GM19240 (cell line): ENCODE data around the gene RCAN2.
"Not testable (repeated sequence)": the region's sequence is repeated elsewhere in the genome, so short reads cannot be mapped to it uniquely, and the experiment has no call there.

Source experiments
- DNase-seq: peaks from one replicate; pipeline ENCODE4 v3.0.0; 2011; ENCODE audit warnings: low spot score; ENCODE audit not compliant: insufficient read length

RCAN2 gene

GRCh38 chr6:46338131-46338530 lies 153.1 kb downstream of the RCAN2 start:
- DNase-seq: peak; percentile 11

DNA sequence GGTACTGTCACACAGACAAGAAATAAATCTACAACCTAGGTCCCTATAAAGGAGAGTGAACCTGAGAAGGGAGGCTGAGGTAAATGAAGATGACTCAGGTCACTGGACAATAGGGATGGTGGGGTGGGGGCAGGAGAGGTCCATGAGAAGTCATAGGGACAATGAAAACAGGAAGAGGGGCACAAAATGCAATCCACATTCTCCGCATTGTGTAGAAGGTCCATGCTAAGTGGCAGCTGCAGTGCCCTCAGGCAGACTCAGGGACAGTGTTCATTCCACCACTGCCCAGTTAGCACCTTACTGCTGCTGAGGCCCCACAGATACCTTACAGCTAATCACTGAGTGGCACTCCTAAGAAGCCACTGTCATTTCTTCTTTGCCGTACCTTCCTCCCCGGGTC lies 156.8 kb downstream of the RCAN2 start:
- no peak for DNase-seq

DNA sequence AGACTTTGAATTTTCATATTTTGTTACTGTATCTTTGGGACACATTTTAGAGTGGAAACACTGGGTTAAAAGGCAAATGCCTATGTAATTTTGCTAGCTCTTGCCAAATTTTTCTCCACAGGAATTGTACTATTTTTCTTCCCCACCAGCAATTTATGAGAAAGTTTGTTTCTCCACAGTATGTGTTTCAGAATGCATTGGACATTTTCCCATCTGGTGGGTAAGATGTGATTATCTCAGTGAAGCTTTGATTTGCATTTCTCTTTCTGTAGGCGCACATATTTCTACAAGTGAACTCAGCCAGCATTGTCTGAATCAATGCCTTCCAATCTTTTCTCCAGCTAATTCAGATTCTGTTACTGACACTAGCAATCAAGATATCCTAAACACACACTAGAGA lies 157.8 kb downstream of the RCAN2 start:
- no peak for DNase-seq

DNA sequence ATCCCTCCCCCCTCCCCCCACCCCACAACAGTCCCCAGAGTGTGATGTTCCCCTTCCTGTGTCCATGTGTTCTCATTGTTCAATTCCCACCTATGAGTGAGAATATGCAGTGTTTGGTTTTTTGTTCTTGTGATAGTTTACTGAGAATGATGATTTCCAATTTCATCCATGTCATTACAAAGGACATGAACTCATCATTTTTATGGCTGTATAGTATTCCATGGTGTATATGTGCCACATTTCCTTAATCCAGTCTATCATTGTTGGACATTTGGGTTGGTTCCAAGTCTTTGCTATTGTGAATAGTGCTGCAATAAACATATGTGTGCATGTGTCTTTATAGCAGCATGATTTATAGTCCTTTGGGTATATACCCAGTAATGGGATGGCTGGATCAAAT lies 158.8 kb downstream of the RCAN2 start:
- not testable (repeated sequence) for DNase-seq

DNA sequence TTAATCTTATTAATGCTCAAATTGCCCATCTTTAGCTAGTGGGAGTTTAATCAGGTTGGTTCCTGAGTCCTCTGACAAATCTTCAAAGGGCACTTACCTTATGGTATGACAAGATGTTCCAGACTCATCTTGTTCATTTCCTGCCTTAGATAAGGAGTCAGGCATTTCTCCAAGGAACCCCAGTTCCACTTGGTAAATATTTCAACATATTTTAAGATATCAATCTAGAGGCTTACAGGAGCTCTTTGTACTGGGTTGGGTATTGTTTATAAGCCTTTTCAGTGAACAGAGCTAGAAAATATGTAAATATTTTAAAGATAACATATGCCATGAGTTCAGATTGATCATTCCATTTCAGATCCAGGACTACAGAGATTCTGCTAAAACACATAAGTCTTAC lies 159.8 kb downstream of the RCAN2 start:
- no peak for DNase-seq

- DNase-seq: no peak
Measured at GRCh38 chr6:46329568-46329967, 161.7 kb downstream of the RCAN2 start.

DNA sequence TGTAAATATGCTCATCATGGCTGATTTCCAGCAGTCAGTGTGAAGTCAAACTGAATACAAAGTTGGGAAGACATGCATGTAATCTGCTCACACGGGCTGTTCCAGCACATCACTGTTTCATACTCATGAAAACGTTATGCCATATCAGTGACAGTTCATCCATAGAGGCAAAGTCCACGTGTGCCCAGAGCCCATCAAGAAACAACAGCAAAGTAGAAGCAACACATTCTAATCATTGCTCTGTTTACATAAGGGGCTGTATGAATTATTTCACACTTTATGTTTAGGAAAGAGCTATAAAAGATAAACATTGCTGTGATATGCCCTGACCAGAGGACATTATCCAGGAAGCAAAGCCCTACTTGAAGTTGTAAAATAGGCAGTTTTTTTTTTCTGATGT lies 163.5 kb downstream of the RCAN2 start:
- no peak for DNase-seq

DNA sequence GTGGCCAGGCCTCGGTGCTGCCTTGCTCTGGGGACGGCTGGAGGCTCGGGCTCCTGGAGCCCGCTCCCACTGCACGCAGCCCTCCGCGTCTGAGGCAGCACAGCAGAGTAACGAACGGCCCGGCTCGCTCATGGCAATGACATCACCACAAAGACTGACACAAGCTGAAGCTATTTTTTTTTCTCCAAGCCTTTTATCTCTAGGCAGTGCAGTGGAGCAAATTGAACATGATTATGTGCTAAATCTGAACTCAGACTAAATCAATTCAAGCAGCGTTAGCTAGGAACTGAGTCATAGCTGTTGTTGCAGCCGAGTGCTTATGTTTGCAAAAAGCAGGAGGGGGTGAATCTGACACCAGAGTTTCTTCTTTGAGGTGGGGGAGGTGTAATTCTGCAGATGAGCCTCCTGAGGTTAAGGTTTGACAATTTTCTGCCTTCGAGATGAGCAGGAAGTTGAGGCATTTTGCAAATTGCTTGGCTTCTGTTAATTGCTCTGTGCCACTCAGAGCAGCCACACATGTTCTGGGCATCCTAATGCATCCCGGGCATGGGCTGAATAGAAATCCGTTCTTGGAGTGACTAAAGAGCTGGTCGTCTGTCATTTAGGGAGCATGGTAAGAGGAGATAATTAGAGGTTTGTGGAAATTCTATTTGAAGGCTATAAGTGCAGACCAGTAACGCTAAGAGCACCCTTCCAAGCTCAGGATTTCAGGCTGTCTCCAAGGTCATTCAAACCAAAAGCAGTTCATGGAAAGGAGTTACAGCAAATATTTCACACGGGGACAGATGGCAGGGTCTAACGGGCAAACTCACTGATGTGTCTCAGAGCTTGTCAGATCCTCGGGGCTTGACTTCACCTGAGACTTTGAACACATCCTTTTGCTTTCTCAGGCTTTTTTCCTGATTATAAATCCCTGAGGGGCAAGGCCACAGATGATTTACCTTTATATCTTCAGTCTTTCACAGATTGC lies 165.4 kb downstream of the RCAN2 start:
- DNase-seq: no peak

DNA sequence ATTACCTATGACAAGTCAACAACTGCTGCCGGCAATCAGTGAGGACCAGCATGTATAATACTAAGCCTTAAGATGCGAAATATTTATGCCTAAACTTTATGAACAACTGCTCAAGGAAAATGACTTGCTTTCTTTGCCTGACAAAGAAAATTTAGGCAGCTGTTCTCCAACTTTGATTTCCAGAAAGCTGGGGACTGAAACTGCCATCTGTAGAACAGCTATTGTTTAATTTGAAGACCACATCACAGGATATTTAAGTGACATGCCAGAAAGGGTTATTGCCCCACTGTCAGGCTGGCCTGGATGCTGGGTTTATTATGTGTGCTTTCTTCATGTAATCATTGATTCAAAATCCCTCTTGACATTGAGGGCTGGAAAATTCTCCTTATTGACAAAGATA lies 166.5 kb downstream of the RCAN2 start:
- no peak for DNase-seq

DNA sequence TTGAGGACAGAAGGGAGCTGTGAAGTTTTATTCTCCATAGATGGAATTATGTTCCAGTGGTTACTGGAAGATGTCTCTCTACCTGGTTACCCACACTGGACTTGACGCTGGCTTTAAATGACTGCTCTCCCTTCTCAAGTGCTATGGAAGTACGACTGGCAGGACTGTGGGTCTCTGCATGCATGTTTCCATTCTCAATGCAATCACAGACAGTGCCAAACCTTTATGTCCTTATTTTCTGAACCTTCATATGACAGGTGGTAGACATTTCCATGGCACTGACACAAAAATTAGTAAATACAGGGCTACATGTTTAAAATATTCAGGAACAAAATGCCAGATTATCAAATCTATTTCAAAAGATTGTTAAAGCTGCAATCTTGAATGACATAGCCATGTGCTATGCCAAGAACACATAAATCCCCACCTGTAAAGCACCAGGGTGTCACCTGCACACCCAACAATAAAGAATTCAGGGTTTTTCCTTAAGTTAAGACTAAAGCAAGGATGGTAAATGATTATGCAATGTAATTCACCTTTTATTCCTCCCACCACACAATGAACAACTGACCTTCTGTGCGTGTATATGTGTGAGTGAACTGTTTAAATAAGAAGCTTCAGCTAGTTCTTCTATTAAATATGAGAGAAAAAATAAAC lies 167.2 kb downstream of the RCAN2 start:
- DNase-seq: no peak

GRCh38 chr6:46323312-46323965 lies 167.8 kb downstream of the RCAN2 start:
- DNase-seq: no peak

DNA sequence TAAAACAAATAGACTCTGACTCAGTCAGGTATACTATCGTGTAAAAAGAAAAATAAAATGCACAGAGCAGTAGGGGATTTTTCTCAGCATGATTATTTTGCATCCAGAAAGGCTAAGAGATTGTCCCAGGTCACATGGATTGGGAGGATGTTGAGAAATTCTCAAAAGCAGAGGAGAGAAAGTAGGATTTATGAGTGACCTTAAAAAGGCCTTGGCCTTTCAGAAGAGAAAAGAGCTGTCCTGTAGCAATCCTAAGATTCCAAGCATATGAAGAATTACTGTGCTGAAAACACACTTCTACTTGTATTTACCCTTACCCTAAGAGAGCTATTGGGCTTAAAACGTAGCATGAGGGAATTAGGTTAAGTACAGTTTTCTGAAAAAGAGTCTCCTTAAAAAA lies 170.7 kb downstream of the RCAN2 start:
- no peak for DNase-seq

DNA sequence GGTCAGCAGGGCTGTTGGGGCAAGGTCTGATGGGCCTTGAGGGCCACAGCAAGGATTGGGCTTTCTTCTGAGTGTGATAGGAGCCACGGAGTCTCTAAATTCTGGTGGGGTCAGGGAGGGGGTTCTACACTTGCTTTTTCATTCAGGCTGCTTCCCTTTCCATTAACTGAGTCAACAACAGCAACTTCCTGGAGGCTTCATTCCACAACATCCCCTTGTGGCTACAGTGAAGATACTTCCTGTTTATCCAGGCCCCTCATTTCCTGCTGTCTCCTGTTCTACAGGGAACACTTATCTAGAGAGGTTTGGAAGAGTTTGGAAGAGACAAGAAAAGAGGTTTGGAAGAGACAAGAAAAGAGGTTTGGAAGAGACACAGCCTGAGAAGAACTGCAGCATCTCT lies 175.7 kb downstream of the RCAN2 start:
- no peak for DNase-seq

DNA sequence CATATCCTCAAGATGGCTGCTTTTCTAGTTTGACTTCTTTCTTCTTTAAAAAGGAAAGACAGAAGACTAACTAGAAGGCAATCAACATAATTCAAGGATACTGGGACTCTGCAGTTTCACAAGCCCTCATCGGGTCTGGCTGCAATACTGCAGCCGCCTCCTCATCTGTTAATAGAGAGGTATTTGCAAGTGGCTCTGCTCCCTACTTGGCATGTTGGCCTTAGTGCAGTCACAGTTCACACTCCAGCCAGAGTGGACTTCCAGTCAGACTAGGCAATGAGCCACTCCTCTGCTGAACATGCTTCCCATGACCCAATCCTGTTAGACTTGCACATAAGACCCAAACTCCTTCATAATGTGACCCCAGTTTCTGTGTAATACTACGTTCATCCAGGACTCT lies 178.6 kb downstream of the RCAN2 start:
- no peak for DNase-seq

GRCh38 chr6:46310196-46310595 lies 181.1 kb downstream of the RCAN2 start:
- DNase-seq: no peak

GRCh38 chr6:46306431-46306830 lies 184.8 kb downstream of the RCAN2 start:
- no peak for DNase-seq

DNA sequence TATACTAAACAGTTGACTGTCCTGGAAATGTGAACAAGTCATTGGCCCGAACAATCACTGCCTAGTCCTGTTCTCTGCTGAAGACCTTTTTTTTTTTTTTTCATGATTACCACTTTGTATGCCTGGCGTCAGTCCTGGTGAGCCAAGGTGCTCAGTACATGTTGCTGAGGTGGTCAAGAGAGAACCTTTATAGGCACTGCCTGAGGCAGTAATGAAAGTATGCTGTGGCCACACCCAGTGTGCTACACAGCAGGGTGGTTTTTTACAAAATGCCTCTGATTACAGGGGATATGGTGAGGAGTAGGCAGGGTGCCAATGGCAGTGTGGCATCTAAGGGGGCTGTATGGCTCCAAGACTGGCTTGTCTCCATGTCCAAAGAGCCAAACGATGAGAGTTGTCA lies 185.4 kb downstream of the RCAN2 start:
- no peak for DNase-seq

DNA sequence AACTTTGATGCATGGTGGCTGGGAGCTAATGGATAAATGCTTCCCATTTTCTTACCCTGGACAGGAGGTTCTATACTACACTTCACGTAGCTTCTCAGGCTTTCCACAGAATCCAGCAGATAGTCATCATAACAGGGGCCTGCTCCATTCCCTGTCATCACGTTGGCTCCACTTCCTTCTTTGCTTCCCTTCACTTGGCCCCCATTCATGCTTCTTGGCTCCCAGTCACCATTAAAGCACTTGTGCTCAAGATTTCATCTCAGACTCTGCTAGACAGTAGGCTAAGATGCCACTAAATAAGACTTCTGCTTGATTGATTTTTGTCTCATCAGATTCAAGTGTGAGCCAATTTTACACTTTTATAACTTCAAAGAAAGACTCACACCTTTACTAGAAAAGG lies 186.0 kb downstream of the RCAN2 start:
- no peak for DNase-seq

DNA sequence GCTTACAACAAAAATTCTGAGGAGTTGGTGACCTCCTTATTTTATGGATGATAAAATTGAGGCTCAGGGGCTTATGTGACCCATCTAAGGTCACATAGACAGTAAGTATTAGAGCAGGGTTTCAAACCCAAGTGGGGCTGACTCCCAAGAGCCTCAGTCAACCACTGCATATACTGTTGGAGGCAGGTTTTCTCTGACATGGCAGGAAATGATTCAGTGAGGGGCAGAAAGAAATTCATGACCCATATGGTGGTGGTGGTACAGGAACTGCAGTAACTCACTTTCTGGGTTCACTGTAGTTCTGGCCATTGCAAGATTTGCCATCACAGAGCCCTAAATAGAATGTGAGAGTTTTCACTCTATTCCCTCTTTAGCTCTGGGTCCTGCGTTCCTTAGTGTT lies 188.4 kb downstream of the RCAN2 start:
- no peak for DNase-seq

DNA sequence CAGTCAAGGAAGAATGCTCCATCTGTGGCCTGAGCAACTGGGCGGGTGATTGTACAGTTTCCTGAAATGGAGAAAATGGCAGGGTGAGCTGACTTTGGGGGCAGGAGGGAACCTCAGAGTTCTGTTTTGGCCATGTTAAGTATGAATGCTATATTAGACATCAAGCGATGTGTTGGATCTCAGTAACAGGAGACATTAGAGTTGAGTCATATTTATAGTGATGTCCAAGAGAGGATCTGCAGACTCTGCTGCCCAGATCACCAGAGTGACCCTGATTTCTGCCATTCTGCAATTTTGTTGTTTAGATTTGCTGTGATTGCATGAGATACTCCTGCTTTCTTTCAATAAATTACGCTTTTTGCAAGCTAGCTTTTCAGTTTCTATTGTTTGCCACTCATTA lies 189.1 kb downstream of the RCAN2 start:
- DNase-seq: no peak

GRCh38 chr6:46299253-46299652 lies 192.0 kb downstream of the RCAN2 start:
- DNase-seq: no peak

DNA sequence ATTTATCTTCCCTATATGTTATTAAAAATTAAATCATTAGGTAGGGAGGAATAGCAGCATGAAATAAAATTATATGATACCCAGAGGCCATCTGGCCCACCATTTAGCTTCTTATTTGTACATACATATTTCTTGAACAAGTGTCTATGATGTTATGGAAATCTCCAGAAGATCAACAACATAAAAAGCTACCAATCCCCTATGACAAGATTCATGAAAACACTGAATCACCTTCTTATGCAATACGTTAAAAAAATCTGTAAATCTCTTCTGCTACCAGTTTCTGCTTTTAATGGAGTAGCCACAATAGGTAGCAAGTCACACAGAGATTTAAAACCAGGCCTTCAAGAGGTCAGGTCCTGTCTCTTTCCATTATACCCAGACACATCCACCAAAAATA lies 194.7 kb downstream of the RCAN2 start:
- DNase-seq: no peak
